ENCODE measurements around the gene MMP23B. TPM values are rescaled to one million over a fixed set of nuclear protein-coding genes. Genes with fewer than 3 reads are reported as not detected.

MMP23B gene
- total RNA-seq, 2 donors from 2014 or later: 9.5 to 11.0 TPM

DNA sequence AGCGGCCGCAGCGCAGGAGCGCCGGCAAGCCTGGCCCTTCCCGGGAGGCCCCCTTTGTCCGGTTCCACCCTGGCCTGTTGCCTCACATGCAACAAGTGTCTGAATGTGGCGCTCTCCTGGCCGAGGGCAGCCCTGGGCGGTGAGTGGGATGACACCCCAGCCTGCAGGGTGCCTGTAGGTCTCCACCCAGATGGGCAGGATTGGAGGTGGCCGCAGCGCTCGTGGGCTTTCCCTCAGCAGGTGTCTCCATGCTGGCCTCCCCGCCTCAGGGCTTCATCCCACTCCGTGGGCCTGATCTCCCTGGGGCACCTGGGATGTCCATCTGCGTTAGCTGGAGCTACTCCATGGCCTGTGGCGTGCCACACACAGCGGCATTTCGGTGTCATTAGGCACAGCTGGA is 15.1 kb upstream of the MMP23B start:
- intact Hi-C loops (cut with DNase I): no loop called here
- ATAC-seq (no peak), DNase-seq (peak; percentile 40)

DNA sequence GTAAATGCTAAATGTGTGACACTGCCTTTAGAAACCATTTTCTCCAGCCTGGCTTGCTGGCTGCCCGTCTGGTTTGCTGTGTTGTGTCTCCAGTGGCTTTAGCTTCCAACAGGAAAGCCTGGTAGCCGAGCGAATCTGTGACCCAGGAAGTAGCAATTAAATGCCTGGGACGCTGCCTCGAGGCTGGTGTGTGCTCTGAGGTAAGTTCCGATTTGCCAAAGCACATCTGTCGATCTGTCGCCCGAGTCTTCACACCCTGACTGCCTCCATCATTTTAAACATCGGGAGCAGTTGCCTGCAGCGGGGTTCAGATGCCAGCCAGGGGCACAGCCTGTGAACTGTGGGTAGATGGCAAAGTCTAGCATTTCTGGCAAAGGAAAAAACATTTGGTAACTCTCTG is 14.5 kb upstream of the MMP23B start:
- no peak for ATAC-seq
- intact Hi-C loops (cut with DNase I): no loop called here
- no peak for DNase-seq

DNA sequence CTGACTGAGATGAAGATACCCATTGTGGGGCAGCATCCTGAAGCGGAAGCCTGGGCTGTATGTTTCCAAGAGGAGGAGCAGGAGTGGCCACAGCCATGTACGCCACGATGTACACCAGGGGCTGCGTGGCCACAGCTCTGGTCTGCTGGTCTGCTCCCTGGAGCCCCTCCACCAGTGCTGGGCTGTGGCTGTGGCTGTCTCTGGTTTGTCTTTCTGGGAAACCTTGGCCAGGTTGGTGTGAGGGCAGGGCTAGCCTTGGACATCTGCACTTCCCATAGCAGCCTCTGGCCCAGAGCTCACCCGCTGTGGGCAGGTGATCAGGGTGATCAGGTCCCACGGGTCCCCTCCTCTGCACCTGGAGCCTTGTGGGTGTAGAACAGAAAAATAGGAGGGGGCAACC is 14.0 kb upstream of the MMP23B start:
- no peak for DNase-seq
- no peak for ATAC-seq
- intact Hi-C loops (cut with DNase I): no loop called here

DNA sequence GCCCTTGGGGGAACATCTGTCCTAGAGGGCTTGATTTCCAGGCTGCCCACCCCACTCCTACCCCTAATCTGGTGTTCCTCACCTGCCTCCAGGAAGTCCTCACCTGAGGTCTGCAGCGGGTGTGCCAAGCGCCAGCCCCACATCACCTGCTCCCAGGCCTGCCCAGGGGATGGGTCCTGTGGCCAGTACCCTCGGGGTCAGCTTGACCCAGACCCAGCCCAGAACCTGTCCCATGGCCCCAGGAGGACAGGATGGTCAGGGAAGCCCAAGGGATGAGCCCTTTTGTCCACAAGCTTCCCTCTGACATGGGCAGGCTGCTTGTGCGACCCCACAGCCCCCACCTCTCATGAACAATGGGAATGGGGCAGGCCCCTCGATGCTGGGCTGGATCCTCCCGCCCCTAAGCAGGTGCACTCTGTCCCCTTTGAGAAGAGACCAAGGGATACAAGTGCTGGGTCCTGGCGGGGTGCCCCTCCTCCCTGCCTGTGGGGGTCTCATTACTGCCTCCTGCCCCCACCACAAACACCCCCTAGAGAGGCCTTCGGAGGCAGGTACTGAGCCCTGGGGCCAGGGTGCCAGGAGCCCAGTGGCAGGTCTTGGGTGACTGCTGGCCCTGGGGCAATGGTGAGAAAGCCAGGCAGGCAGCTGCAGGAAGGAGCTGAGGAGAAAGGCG is 13.4 kb upstream of the MMP23B start:
- intact Hi-C loops (cut with DNase I): no loop called here
- ATAC-seq (no peak), DNase-seq (no peak)

GRCh38 chr1:1619917-1620361 is 12.0 kb upstream of the MMP23B start:
- intact Hi-C loops (cut with DNase I): no loop called here
- peak; percentile 30 for DNase-seq
- ATAC-seq: no peak

- DNase-seq (no peak), ATAC-seq (no peak)
- intact Hi-C loops (cut with DNase I): no loop called here
Observed at GRCh38 chr1:1620433-1621139, 11.4 kb upstream of the MMP23B start.

GRCh38 chr1:1621173-1622009 is 10.6 kb upstream of the MMP23B start:
- no peak for ATAC-seq
- DNase-seq: no peak

DNA sequence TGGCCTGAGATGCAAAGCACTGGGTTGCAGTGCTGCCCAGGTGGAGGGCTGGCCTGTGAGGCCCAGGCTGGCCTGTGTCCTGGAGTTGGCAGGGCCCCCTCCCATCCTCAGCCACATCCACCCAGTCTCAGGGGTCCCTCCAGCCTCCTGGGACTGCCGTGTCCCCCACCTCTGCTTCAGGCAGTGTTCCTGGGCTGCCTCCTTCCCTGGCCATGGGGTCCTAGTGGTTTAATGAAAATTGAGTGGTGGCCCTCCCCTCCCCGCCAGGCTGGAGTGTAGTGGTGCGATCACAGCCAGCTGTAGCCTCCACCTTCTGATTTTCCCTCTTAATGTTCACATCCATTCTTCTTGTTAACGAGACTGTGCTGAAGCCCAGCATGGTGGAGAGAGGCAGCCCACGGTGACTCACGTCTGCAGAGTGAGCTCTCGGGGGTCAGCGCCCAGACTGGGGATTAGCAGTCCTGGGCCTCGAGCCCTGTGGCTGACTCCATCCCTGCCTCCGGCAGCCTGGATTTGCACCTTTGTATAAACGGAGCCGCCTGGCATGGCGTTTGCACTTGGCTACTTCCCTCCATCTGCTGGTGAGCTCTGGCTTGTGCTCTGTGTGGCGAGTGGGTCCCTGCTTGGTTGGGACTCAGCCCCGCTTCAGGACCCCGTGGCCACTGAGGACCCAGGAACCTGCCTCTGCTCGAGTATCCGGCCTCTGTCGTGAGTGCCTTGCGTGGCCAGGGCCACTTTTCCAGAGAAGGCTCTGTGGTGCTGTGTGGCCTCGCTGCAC is 9.8 kb upstream of the MMP23B start:
- ATAC-seq: no peak
- intact Hi-C loops (cut with DNase I): no loop called here
- DNase-seq: no peak

More at GRCh38 chr1:1621173-1622009, 10.6 kb upstream of the MMP23B start:
- intact Hi-C loops (cut with DNase I): no loop called here

GRCh38 chr1:1622788-1623094 is 9.2 kb upstream of the MMP23B start:
- DNase-seq (no peak), ATAC-seq (no peak)
- intact Hi-C loops (cut with DNase I): no loop called here

DNA sequence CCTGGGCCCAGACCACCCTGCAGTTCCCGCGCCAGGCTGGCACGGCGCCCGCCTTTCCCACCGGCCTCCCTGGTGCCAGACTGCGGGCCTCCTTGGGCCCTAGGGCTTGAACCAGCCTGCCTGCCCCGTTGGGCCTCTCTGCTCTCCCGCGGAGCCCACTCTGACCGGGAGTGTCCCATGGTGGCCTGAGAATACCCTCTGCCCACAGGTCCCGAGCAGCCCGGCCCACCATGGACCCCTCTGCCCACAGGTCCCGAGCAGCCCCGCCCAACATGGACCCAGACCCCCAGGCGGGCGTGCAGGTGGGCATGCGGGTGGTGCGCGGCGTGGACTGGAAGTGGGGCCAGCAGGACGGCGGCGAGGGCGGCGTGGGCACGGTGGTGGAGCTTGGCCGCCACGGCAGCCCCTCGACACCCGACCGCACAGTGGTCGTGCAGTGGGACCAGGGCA is 8.8 kb upstream of the MMP23B start:
- no peak for DNase-seq
- ATAC-seq: no peak
- intact Hi-C loops (cut with DNase I): no loop called here

DNA sequence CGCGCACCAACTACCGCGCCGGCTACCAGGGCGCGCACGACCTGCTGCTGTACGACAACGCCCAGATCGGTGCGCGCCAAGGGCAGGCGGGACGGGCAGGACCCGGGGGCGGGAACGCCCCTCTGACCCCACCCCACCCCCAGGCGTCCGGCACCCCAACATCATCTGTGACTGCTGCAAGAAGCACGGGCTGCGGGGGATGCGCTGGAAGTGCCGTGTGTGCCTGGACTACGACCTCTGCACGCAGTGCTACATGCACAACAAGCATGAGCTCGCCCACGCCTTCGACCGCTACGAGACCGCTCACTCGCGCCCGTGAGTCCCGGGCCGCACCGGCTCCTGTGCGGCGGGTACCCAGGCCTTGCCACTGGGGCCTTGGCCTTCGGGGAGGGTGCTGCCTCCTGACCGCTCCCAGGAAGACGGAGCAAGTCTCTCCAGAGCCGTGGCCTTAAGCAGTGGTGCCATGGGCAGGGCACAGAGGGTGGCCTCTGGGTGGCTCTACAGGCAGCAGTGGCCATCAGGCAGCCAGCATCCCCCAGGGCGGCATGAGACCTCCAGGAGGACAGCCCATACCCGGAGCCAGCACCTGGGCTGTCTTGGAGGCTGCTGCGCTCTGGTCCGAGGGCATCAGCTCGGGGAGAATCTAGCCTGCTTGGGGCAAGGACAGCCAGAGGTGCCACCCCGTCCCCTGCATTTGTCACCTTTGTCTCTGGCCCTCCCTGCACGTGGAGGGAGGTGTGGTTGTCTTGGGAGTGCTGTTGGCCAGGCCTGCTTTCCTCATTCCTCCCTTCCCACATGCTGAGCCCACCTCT is 8.1 kb upstream of the MMP23B start:
- intact Hi-C loops (cut with DNase I): no loop called here
- DNase-seq (no peak), ATAC-seq (no peak)

- DNase-seq (peak; percentile 65), ATAC-seq (peak; percentile 32 to 63)
- intact Hi-C loops (cut with DNase I): no loop called here
Observed at GRCh38 chr1:1624443-1625403, 7.2 kb upstream of the MMP23B start.

GRCh38 chr1:1625404-1625775 is 6.6 kb upstream of the MMP23B start:
- intact Hi-C loops (cut with DNase I): no loop called here
- no peak for ATAC-seq
- DNase-seq: no peak

- intact Hi-C loops (cut with DNase I): no loop called here
- ATAC-seq: no peak
Observed at GRCh38 chr1:1625824-1626206, 6.2 kb upstream of the MMP23B start.

DNA sequence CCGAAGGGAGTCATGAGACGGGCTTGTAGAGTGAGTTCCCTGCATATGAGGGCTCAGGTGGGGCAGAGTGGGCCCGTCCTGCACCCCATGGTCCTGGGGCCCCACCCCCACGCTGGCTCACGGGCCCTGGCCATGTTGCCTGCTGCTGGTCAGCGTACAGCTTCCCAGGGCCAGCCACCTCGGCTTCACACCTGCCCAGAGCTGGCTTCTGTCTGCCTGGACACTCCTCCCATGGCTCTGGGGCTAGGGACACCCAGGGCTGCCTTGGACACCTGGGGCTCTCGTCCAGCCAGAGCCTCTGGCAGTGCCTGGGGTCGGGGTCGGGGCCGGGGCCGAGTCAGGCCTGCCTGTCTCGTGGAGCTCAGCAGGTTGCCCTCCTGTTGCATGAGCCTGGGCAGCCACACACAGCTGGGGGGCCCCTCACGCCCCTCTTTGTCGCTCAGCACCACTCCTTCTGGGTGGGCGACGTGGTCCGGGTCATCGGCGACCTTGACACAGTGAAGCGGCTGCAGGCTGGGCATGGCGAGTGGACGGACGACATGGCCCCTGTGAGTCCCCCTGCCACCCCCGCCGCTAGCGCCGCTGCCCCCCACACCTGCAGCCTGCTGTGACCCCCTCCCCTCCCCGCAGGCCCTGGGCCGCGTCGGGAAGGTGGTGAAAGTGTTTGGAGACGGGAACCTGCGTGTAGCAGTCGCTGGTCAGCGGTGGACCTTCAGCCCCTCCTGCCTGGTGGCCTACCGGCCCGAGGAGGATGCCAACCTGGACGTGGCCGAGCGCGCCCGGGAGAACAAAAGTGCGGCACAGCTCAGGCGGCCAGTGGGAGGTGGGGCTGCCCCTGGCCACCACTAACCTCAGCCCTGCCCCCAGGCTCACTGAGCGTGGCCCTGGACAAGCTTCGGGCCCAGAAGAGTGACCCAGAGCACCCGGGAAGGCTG is 5.5 kb upstream of the MMP23B start:
- intact Hi-C loops (cut with DNase I): no loop called here
- no peak for ATAC-seq
- no peak for DNase-seq

More at GRCh38 chr1:1625824-1626206, 6.2 kb upstream of the MMP23B start:
- DNase-seq: no peak

- ATAC-seq (no peak), DNase-seq (no peak)
- intact Hi-C loops (cut with DNase I): no loop called here
Observed at GRCh38 chr1:1627261-1627828, 4.6 kb upstream of the MMP23B start.

All from left cardiac atrium (tissue), 4 donors.